ENCODE measurements around the gene MAD2L1BP.
A peak's percentile ranks its signal among the peaks of the same experiment; 100 is the strongest.

MAD2L1BP gene

DNA sequence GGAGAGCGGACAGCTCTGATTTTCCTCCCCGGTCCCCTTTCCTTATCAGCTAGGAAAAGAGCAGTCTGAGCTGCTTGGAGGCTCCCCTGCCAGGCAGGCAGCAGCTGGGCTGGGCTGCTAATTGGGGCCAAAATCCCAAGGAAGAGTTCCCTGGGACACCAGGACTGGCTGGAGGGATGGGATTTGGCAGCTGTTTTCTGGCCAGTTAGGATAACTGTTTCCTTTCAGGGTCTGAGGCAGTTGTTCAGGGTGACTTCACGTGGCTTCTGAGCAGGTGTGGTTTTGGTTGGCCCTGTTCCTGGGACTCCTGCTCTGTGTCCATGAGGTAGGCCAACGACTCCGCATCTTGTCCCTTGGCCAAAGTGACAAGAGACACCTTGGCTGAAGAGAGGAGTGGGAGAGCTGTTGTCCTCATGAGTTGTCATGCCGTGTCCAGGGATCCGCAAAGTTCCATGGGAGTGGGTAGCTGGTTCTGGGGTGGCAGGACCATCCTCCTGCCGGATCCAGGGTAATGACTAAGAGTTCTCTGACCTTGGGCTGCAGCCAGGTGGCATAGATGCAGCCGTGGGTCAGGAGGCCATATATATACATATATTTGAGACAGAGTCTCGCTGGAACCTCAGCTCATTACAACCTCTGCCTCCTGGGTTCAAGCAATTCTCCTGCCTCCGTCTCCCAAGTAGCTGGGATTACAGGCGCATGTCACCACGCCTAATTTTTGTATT lies 30.7 kb downstream of the MAD2L1BP start:
- DNase-seq (ENCODE audit: low spot score), result no peak
- in situ Hi-C loops (cut with MboI; ENCODE audit: low pct_unique_long_range_greater_than_20kb, low sequenced_read_pairs, unreplicated experiment), result no loop called here
- TF ChIP-seq CTCF (IDR thresholded peaks at IDR 0.05; ENCODE audit: extremely low read depth, insufficient read depth, missing control alignments), result no peak

DNA sequence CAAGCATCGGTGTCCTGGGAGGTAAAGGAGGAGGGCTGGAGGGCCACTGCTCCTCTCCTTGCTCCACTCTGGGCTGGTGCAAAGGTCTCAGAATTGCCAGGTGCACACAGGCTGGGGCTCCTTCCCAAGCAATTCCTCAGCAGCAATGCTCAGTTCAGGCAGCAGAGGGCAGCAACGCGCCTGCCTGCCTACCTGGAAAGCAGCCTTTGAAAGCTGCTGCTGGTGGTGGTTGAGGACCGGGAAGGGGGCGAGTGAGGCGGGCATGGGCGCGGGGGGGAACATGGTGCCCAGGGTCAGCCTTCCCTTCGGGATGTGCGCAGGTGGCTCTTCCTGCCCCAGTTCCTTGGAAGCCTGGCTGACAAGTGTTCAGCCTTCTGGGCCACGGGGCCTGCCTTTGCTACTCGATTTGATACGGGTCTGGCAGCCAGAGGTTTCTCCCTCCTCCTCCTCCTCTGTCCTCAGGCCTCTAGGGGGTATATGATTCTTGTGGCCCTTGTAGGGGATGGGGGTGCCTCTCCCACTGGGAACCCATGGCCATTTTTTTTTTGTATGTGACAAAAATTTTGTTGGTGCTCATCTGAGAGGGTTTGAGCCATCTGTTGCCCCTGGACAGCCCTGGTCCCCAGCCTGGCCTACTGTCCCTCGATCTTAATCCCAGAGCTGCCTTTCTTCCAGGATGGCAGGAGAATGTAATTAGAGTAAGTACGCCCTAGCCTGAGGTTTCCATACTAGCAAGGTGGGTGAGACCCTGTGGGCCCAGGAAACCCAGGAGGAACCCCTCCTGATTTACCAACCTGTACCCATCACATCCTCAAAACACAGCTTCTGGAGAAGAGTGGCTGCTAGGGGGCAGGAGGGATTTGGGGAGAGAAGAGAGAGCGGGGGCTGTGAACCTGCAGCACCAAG lies 31.9 kb downstream of the MAD2L1BP start:
- peak; percentile 84 for DNase-seq (ENCODE audit: low spot score)
- peak; percentile 99 for TF ChIP-seq CTCF (IDR thresholded peaks at IDR 0.05; ENCODE audit: extremely low read depth, insufficient read depth, missing control alignments)
- in situ Hi-C loops (cut with MboI; ENCODE audit: low pct_unique_long_range_greater_than_20kb, low sequenced_read_pairs, unreplicated experiment), result no loop called here

GRCh38 chr6:43668151-43669028 lies 32.8 kb downstream of the MAD2L1BP start:
- in situ Hi-C loops (cut with MboI; ENCODE audit: low pct_unique_long_range_greater_than_20kb, low sequenced_read_pairs, unreplicated experiment), result no loop called here
- TF ChIP-seq CTCF (IDR thresholded peaks at IDR 0.05; ENCODE audit: extremely low read depth, insufficient read depth, missing control alignments), result peak; percentile 73
- peak; percentile 75 for DNase-seq (ENCODE audit: low spot score)

DNA sequence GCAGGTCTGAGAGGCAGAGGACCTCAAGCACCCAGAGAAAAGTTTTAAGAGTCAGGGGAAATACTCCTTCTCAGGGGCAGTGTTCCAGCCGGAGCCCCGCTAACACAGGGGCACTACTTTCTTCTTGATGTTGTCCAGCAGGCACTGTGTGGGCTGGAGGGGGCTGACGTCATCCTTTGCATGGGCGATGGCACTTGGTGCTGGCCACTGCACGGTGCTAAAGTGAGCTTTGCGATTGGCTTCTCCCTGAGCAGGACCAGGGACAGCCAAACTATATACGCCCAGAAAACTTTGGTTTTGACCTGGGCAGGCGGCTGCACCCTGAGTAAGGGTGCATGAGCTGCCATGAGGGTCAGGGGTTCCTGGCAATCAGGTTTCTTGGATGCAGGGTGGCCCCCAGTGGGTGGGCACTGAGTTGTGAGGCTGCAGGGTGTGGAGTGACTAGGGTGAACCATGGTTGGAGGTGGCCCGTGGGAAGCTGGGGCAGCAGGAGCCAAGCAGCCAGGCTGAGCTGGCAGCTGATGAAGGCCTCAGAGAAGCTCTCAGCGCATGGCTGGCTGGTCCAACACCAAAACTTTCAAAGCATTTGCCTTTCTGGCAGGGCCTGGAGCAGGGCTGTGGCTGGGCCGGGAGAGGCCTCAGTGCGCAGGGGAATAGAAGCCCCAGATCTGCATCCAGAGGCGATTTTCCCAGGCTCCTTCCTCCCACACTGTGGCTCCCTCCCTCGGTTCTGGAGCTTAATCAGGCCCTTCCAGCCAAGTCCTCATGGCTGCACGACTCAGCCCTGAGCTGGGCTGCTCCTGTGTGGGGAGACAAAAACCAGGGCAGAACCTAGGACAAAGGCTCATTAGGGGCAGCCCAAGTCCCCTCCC lies 33.6 kb downstream of the MAD2L1BP start:
- DNase-seq (ENCODE audit: low spot score), result no peak
- in situ Hi-C loops (cut with MboI; ENCODE audit: low pct_unique_long_range_greater_than_20kb, low sequenced_read_pairs, unreplicated experiment), result no loop called here

DNA sequence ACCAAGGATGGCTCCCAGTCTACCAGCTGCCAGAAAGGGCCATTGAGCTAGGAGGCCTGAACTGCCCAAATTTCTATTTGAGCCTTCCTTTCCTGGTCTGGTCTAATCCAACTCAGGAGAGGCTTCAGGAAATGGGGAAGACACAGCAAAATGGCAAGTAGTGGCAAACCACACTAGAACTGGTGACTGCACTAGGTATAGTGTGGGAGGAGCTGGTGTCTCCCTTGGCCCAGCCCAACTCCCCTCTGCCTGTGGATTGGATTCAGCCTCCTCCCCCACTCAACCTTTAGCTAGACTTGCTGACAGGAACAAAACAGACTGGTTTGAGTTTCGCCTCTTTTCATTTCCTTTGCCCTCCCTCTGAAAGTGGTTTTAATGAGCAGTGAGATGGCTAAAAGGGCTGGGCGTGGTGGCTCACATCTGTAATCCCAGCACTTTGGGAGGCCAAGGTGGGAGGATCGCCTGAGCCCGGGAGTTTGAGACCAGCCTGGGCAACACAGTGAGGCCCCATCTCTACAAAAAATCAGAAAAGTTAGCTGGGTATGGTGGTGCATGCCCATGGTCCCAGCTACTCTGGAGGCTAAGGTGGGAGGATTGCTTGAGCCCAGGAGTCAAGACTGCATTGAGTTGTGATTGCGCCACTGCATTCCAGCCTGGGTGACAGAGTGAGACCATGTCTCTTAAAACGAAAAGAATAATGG lies 34.4 kb downstream of the MAD2L1BP start:
- in situ Hi-C loops (cut with MboI; ENCODE audit: low pct_unique_long_range_greater_than_20kb, low sequenced_read_pairs, unreplicated experiment), result no loop called here
- DNase-seq (ENCODE audit: low spot score), result peak; percentile 45
- TF ChIP-seq CTCF (IDR thresholded peaks at IDR 0.05; ENCODE audit: extremely low read depth, insufficient read depth, missing control alignments), result no peak

More for the DNA sequence above, 33.6 kb downstream of the MAD2L1BP start:
- TF ChIP-seq CTCF (IDR thresholded peaks at IDR 0.05; ENCODE audit: extremely low read depth, insufficient read depth, missing control alignments), result no peak

Measured in GM13977 (cell line).